MCF 10A (cell line): Measurements from ENCODE around the gene PIK3AP1. TPM values are rescaled to one million over a fixed set of nuclear protein-coding genes. Genes with fewer than 3 reads are reported as not detected.

ENCODE experiments used
- BruUV-seq: library from RNA; stranded (reverse); fragments of 400-500 nt; replicated peaks from 2 replicates; lab custom pipeline; 2021; lab: Mats Ljungman, UMichigan
- CTCF ChIA-PET: fragments of 300-600 bp; sonication (Branson Sonifier 250); formaldehyde crosslinking; extraction: SDS; loops from one replicate; lab custom pipeline; 2021; ENCODE audit warnings: antibody characterized with exemption, inconsistent platforms; lab: Yijun Ruan, JAX
- POLR2A ChIA-PET: fragments of 300-600, 350-650 bp; sonication (Branson Sonifier 250); formaldehyde crosslinking; extraction: SDS; loops from one replicate; lab custom pipeline; 2020; ENCODE audit warnings: antibody characterized with exemption, inconsistent platforms; lab: Yijun Ruan, JAX
- DNase-seq: peaks from one replicate; pipeline ENCODE4 v3.0.0-alpha.2; 2018; ENCODE audit not compliant: unreplicated experiment
- H3K27ac Mint-ChIP-seq: one replicate; pipeline ENCODE4 v1.8.0; 2022; ENCODE audit warnings: mild to moderate bottlenecking, low read depth, mixed read lengths; ENCODE audit not compliant: unreplicated experiment
- H3K27me3 Mint-ChIP-seq: one replicate; pipeline ENCODE4 v1.8.0; 2022; ENCODE audit warnings: mixed read lengths; ENCODE audit not compliant: insufficient read depth, unreplicated experiment
- H3K36me3 Mint-ChIP-seq: one replicate; pipeline ENCODE4 v1.8.0; 2022; ENCODE audit warnings: mild to moderate bottlenecking, moderate library complexity, mixed read lengths; ENCODE audit not compliant: insufficient read depth, unreplicated experiment
- H3K4me1 Mint-ChIP-seq: one replicate; pipeline ENCODE4 v1.8.0; 2022; ENCODE audit warnings: mixed read lengths; ENCODE audit not compliant: insufficient read depth, unreplicated experiment
- H3K4me3 Mint-ChIP-seq: one replicate; pipeline ENCODE4 v1.8.0; 2022; ENCODE audit warnings: mild to moderate bottlenecking, moderate library complexity, mixed read lengths; ENCODE audit not compliant: unreplicated experiment
- H3K9me3 Mint-ChIP-seq: one replicate; pipeline ENCODE4 v1.8.0; 2022; ENCODE audit warnings: mixed read lengths; ENCODE audit not compliant: unreplicated experiment
- intact Hi-C: fragments of 100-400 bp; cut with micrococcal nuclease; formaldehyde crosslinking; loops from 2 replicates; pipeline ENCODE4 v1.14.1; 2022
- total RNA-seq: library from RNA; stranded (reverse); gene quantifications from 2 replicates; pipeline ENCODE4 v1.2.3, GENCODE V29; 2022
- TF ChIP-seq, protein P1 (sequence below): fragments of 200-600 bp; IDR thresholded peaks from one replicate; pipeline ENCODE4 v1.8.0; 2022; ENCODE audit warnings: antibody characterized with exemption, mild to moderate bottlenecking; ENCODE audit not compliant: unreplicated experiment

Gene PIK3AP1
- total RNA-seq, 1 experiment from 2014 or later: not detected

DNA sequence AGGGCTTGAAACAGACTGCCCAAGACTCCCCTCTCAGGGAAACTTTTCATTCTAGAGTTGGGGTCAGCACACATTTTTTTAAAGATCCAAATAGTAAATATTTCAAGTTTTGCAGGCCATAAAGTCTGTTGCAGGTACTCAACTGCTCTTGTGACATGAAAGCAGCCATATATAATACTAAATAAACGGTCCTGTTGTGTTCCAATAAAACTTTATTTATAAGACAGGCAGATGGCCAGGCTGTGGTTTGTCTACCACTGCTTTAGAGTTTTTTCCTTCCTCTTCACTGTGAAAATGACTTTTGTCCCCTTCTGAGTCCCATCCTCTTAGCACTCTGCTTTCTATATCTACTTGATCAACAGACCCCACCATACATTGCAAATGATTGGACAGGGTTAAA is 93.0 kb downstream of the PIK3AP1 start:
- ChIA-PET POLR2A (no interaction called here), CTCF (no interaction called here)
- Mint-ChIP-seq H3K36me3 (no peaks in the 10 kb centered on the region), H3K9me3 (no peaks in the 10 kb centered on the region), H3K4me3 (no peak overlapping the region), H3K27me3 (no peaks in the 10 kb centered on the region), H3K4me1 (no peaks in the 10 kb centered on the region), H3K27ac (no peak overlapping the region)
- no peak for DNase-seq
- TF ChIP-seq, protein P1, sequence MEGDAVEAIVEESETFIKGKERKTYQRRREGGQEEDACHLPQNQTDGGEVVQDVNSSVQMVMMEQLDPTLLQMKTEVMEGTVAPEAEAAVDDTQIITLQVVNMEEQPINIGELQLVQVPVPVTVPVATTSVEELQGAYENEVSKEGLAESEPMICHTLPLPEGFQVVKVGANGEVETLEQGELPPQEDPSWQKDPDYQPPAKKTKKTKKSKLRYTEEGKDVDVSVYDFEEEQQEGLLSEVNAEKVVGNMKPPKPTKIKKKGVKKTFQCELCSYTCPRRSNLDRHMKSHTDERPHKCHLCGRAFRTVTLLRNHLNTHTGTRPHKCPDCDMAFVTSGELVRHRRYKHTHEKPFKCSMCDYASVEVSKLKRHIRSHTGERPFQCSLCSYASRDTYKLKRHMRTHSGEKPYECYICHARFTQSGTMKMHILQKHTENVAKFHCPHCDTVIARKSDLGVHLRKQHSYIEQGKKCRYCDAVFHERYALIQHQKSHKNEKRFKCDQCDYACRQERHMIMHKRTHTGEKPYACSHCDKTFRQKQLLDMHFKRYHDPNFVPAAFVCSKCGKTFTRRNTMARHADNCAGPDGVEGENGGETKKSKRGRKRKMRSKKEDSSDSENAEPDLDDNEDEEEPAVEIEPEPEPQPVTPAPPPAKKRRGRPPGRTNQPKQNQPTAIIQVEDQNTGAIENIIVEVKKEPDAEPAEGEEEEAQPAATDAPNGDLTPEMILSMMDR: no peak
- BruUV-seq: no TSS peak
- intact Hi-C loops: no loop called here

DNA sequence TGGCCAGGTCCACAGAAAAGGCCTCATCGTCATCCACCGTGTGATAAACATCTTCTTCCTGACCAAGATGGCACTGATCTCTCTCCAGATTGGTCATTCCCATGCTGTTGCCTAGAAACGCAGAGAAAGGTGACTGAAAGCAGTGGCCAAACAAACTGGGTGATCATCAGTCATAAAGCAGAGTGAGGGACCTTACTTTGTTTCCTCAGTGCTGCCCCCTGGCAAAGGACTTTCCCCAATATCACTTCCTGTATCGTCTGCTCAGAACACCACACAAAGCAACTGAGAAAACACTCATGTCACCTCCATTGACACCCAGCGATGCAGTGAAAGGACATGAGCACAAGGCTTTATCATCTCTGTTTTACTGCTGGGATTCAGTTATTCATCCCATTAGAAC is 93.5 kb downstream of the PIK3AP1 start:
- no peak overlapping the region for H3K4me3 Mint-ChIP-seq
- DNase-seq: no peak
- ChIA-PET CTCF (interaction anchor here (1.0 to 1.2 kb wide), 2 partner anchors 14 kb away, joined by 3 read pairs; no protein-coding TSS in a partner anchor), POLR2A (no interaction called here)
- no peaks in the 10 kb centered on the region for H3K4me1 Mint-ChIP-seq
- no peaks in the 10 kb centered on the region for H3K9me3 Mint-ChIP-seq
- H3K36me3 Mint-ChIP-seq: no peaks in the 10 kb centered on the region
- TF ChIP-seq, protein P1: no peak
- intact Hi-C loops: no loop called here
- BruUV-seq: no TSS peak
- H3K27ac Mint-ChIP-seq: no peak overlapping the region
- no peaks in the 10 kb centered on the region for H3K27me3 Mint-ChIP-seq

DNA sequence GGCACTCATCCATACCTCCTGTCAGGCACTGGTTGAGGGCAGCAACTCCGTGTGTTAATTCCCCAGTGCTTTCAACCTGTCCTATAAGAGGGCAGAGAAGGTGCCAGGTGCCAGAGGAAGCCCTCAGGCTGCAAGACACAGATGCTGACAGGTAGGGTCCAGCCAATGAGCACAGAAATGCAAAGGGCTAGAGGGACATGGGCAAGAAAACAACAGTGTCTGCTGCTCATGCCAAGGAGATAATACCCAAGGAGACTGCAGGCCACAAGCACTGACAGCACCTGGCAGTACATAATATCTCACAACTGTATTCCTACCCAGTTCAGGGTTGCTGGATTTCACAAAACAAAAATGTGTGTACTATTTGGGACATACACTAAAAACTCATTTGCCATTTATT is 95.1 kb downstream of the PIK3AP1 start:
- Mint-ChIP-seq H3K4me3 (no peak overlapping the region), H3K36me3 (no peaks in the 10 kb centered on the region), H3K27me3 (no peaks in the 10 kb centered on the region), H3K27ac (no peak overlapping the region), H3K4me1 (peaks cover 3% of the 10 kb centered on the region), H3K9me3 (no peaks in the 10 kb centered on the region)
- no TSS peak for BruUV-seq
- intact Hi-C loops: no loop called here
- CTCF ChIA-PET: interaction anchor here (0.5 kb wide), 1 partner anchor 8 kb away, joined by 4 read pairs; no protein-coding TSS in a partner anchor
- POLR2A ChIA-PET: no interaction called here
- DNase-seq: no peak
- TF ChIP-seq, protein P1: no peak

DNA sequence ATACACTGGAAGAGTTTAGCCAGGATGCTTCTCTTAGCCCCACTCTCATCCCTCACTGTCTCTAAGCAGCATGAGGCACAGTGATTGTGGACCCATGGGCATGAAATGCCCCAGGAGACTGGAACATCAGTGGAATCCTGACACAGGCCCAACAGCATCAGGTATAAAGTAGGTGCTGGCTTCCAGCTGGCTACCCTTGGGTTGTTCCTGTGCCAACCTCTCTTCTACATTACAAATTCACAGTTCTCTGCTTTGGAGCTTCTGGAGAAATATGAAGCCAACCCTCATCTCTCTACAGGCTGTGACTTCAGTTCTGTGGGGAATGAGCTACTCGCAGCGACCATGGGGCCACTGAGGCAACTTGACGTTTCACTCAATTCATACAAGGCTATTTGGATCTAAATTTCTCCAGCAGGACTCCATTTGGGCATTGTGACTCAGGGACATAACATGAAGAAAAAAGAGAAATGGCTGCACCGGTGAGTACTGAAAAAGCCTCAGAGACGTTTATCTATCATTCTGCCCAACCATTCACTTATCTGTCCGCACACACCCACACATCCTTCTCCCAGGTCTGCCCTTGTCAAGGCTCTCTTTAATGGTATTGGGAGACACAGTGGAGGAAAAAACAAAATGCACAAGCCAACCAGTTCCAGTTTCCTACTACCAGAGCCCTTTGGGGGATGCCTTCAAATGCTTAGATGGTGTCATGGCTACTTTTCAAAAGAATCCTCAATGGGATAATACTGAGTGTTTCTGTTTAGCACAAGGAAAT is 98.1 kb downstream of the PIK3AP1 start:
- H3K9me3 Mint-ChIP-seq: no peaks in the 10 kb centered on the region
- BruUV-seq: no TSS peak
- H3K36me3 Mint-ChIP-seq: no peaks in the 10 kb centered on the region
- TF ChIP-seq, protein P1: no peak
- ChIA-PET CTCF (interaction anchor here (0.5 kb wide), 1 partner anchor 112 kb away, joined by 3 read pairs; no protein-coding TSS in a partner anchor), POLR2A (no interaction called here)
- H3K4me1 Mint-ChIP-seq: peaks cover 25% of the 10 kb centered on the region
- no peak overlapping the region for H3K4me3 Mint-ChIP-seq
- DNase-seq: no peak
- intact Hi-C loops: no loop called here
- H3K27me3 Mint-ChIP-seq: no peaks in the 10 kb centered on the region
- no peak overlapping the region for H3K27ac Mint-ChIP-seq
